ENCODE data around the gene LTB4R. TPM values are rescaled to one million over a fixed set of nuclear protein-coding genes. Genes with fewer than 3 reads are reported as not detected.
"Not testable (repeated sequence)": the region's sequence is repeated elsewhere in the genome, so short reads cannot be mapped to it uniquely, and the experiment has no call there.

The LTB4R gene
- total RNA-seq, 2 experiments from 2014 or later, result 11.6 to 11.7 TPM

GRCh38 chr14:24325041-24325530, 13.8 kb downstream of the LTB4R start:
- POLR2A ChIA-PET, result interaction anchor here (0.8 to 2.1 kb wide), 5 partner anchors 8 to 105 kb away, joined by 3 to 9 read pairs (median 4); partner anchors contain the start of genes KHNYN and RIPK3
- no peak overlapping the region for H3K27ac Mint-ChIP-seq

GRCh38 chr14:24325963-24326362, 14.7 kb downstream of the LTB4R start:
- Mint-ChIP-seq H3K4me3 (no peak overlapping the region), H3K27ac (no peak overlapping the region), H3K4me1 (ENCODE audit: low read depth) (peaks cover 25% of the 10 kb centered on the region), H3K27me3 (peaks cover 4% of the 10 kb centered on the region), H3K36me3 (ENCODE audit: low read depth) (no peaks in the 10 kb centered on the region), H3K9me3 (no peaks in the 10 kb centered on the region)
- intact Hi-C loops (cut with micrococcal nuclease), result no loop called here
- ChIA-PET POLR2A (interaction anchor here (1.5 to 2.1 kb wide), 2 partner anchors 13 to 14 kb away, joined by 3 to 9 read pairs; partner anchors contain the start of gene RIPK3), CTCF (interaction anchor here (1.2 to 4.8 kb wide), 2 partner anchors 16 to 106 kb away, joined by 4 to 42 read pairs; no protein-coding TSS in a partner anchor)
- ATAC-seq (no peak), DNase-seq (no peak)
- TF ChIP-seq CTCF (IDR thresholded peaks at IDR 0.05), result no peak

More at GRCh38 chr14:24325041-24325530, 13.8 kb downstream of the LTB4R start:
- intact Hi-C loops (cut with micrococcal nuclease), result no loop called here
- Mint-ChIP-seq H3K9me3 (no peaks in the 10 kb centered on the region), H3K27me3 (no peaks in the 10 kb centered on the region), H3K36me3 (ENCODE audit: low read depth) (no peaks in the 10 kb centered on the region), H3K4me3 (no peak overlapping the region), H3K4me1 (ENCODE audit: low read depth) (peaks cover 25% of the 10 kb centered on the region)
- no peak for TF ChIP-seq CTCF (IDR thresholded peaks at IDR 0.05)
- no peak for ATAC-seq
- CTCF ChIA-PET, result interaction anchor here (1.1 to 10.2 kb wide), 6 partner anchors 8 to 112 kb away, joined by 3 to 88 read pairs (median 8); partner anchors contain the start of genes ADCY4 and CIDEB
- no peak for DNase-seq

- ATAC-seq, result no peak
- Mint-ChIP-seq H3K36me3 (ENCODE audit: low read depth) (no peaks in the 10 kb centered on the region), H3K4me1 (ENCODE audit: low read depth) (peaks cover 32% of the 10 kb centered on the region), H3K27ac (no peak overlapping the region), H3K27me3 (peaks cover 8% of the 10 kb centered on the region), H3K9me3 (no peaks in the 10 kb centered on the region), H3K4me3 (no peak overlapping the region)
- DNase-seq, result no peak
- TF ChIP-seq CTCF (IDR thresholded peaks at IDR 0.05), result no peak
- intact Hi-C loops (cut with micrococcal nuclease), result no loop called here
- ChIA-PET CTCF (interaction anchor here (1.1 to 8.8 kb wide), 8 partner anchors 9 to 114 kb away, joined by 3 to 138 read pairs (median 8); partner anchors contain the start of genes CIDEB, LTB4R and LTB4R2), POLR2A (interaction anchor here (0.6 kb wide), 1 partner anchor 37 kb away, joined by 3 read pairs; no protein-coding TSS in a partner anchor)
These were observed 16.0 kb downstream of the LTB4R start for GRCh38 chr14:24327303-24327702.

- ATAC-seq; intact Hi-C loops (cut with micrococcal nuclease); H3K4me3 Mint-ChIP-seq; H3K27ac Mint-ChIP-seq; H3K36me3 Mint-ChIP-seq (ENCODE audit: low read depth); H3K9me3 Mint-ChIP-seq: not testable (repeated sequence)
- peaks cover 34% of the 10 kb centered on the region for H3K4me1 Mint-ChIP-seq (ENCODE audit: low read depth)
- ChIA-PET CTCF (interaction anchor here (1.1 to 8.8 kb wide), 8 partner anchors 10 to 114 kb away, joined by 3 to 138 read pairs (median 8); partner anchors contain the start of genes CIDEB, LTB4R and LTB4R2), POLR2A (interaction anchor here (0.6 kb wide), 1 partner anchor 38 kb away, joined by 3 read pairs; no protein-coding TSS in a partner anchor)
- TF ChIP-seq CTCF (IDR thresholded peaks at IDR 0.05), result peak; percentile 49
- DNase-seq, result peak; percentile 42
- peaks cover 12% of the 10 kb centered on the region for H3K27me3 Mint-ChIP-seq
These were observed 16.6 kb downstream of the LTB4R start for GRCh38 chr14:24327914-24328313.

Data from activated CD8-positive, alpha-beta T cell treated with anti-CD3 and anti-CD28 coated beads for 36 hours (primary cell).